NB4 (cell line): ENCODE measurements around the gene ZNF285.
"Not testable (repeated sequence)": the region's sequence is repeated elsewhere in the genome, so short reads cannot be mapped to it uniquely, and the experiment has no call there.

Experiments used
- DNase-seq: peaks from one replicate; pipeline ENCODE4 v3.0.0; 2010; ENCODE audit warnings: low read depth
- H3K4me3 ChIP-seq: one replicate; pipeline ENCODE4 v1.5.1; 2011; ENCODE audit warnings: mild to moderate bottlenecking, low read depth, low read length, moderate library complexity
- MYC ChIP-seq: IDR thresholded peaks from 2 replicates; pipeline ENCODE4 v1.6.1; 2011; ENCODE audit warnings: low read depth, low read length
- POLR2A ChIP-seq: IDR thresholded peaks from 2 replicates; pipeline ENCODE4 v1.6.1; 2011; ENCODE audit warnings: mild to moderate bottlenecking; ENCODE audit not compliant: insufficient read length; ENCODE audit errors: extremely low read depth
- TF ChIP-seq, protein P1 (sequence below): IDR thresholded peaks from 2 replicates; pipeline ENCODE4 v1.6.1; 2011; ENCODE audit warnings: low read depth, low read length
- TF ChIP-seq, protein P2 (sequence below): IDR thresholded peaks from one replicate; pipeline ENCODE4 v1.5.1; 2012; ENCODE audit warnings: low read depth, low read length

The ZNF285 gene

GRCh38 chr19:44344255-44344654 is 57.2 kb downstream of the ZNF285 start:
- no peak overlapping the region for H3K4me3 ChIP-seq
- TF ChIP-seq MYC (no peak), POLR2A (no peak)
- TF ChIP-seq, protein P1, sequence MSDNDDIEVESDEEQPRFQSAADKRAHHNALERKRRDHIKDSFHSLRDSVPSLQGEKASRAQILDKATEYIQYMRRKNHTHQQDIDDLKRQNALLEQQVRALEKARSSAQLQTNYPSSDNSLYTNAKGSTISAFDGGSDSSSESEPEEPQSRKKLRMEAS: no peak
- TF ChIP-seq, protein P2, sequence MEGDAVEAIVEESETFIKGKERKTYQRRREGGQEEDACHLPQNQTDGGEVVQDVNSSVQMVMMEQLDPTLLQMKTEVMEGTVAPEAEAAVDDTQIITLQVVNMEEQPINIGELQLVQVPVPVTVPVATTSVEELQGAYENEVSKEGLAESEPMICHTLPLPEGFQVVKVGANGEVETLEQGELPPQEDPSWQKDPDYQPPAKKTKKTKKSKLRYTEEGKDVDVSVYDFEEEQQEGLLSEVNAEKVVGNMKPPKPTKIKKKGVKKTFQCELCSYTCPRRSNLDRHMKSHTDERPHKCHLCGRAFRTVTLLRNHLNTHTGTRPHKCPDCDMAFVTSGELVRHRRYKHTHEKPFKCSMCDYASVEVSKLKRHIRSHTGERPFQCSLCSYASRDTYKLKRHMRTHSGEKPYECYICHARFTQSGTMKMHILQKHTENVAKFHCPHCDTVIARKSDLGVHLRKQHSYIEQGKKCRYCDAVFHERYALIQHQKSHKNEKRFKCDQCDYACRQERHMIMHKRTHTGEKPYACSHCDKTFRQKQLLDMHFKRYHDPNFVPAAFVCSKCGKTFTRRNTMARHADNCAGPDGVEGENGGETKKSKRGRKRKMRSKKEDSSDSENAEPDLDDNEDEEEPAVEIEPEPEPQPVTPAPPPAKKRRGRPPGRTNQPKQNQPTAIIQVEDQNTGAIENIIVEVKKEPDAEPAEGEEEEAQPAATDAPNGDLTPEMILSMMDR: no peak
- no peak for DNase-seq

DNA sequence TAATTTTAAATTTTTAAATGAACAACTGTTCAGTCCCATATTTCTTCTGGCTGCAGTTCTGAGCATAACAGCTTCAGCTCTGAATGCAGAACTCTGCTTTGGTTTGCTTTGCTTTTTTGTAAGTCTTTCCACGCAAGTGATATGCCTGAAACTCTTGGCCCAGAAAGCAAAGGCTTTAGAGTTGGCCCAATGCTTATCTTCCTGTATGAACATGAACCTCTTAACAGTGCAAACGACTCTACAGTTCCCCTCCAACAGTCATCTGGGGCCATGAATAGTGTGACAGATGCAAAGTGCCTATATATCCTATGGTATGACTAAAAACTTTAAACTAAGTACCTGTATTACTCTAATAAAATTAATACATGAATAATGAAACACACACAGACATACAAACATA is 59.6 kb downstream of the ZNF285 start:
- no peak for DNase-seq
- no peak for TF ChIP-seq POLR2A
- TF ChIP-seq, protein P2: no peak
- no peak for TF ChIP-seq MYC
- TF ChIP-seq, protein P1: no peak

GRCh38 chr19:44334639-44335038 is 66.8 kb downstream of the ZNF285 start:
- H3K4me3 ChIP-seq, DNase-seq: not testable (repeated sequence)

More for the DNA sequence above, 59.6 kb downstream of the ZNF285 start:
- no peak overlapping the region for H3K4me3 ChIP-seq
